Measurements from ENCODE around the gene NUBP2.

Gene NUBP2

DNA sequence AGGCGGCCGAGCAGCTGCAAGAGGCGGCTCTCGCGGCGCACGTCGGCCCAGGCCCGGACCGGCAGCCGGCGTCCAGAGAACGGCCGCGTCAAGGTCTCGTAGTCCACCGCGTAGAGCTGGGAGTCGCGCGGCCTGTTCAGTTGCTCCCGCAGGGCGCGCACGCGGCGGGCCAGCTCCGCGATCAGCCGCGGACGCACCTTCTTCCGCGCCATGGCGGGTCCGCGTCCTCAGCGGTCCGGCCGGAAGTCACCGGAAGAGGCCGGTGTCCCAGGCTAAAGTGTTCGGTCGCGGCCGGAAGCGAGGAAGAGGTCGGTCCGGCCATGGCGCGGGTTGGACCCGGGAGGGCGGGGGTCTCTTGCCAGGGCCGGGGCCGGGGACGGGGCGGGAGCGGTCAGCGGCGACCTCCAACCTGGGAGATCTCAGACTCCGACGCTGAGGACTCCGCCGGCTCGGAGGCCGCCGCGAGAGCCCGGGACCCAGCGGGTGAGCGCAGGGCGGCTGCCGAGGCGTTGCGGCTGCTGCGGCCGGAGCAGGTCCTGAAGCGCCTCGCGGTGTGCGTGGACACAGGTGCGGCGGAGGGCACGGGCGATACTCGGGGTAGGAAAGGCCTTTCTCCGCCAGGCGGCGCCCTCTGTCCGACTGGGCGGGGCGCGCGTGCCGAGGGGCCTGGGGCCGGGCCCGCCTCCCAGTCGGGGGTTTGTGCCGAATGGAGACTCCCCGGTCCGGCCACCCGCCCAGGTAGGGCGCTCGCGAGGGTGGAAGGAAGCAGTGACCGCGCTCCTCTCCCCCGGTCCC lies 9.7 kb upstream of the NUBP2 start, which contains the start of gene MRPS34:
Gene MRPS34 (minus strand): TSS at position 227 of the 795 bp plus-strand sequence. CDS start 15 bp downstream, at position 212.
- peak; percentile 85 for DNase-seq

DNA sequence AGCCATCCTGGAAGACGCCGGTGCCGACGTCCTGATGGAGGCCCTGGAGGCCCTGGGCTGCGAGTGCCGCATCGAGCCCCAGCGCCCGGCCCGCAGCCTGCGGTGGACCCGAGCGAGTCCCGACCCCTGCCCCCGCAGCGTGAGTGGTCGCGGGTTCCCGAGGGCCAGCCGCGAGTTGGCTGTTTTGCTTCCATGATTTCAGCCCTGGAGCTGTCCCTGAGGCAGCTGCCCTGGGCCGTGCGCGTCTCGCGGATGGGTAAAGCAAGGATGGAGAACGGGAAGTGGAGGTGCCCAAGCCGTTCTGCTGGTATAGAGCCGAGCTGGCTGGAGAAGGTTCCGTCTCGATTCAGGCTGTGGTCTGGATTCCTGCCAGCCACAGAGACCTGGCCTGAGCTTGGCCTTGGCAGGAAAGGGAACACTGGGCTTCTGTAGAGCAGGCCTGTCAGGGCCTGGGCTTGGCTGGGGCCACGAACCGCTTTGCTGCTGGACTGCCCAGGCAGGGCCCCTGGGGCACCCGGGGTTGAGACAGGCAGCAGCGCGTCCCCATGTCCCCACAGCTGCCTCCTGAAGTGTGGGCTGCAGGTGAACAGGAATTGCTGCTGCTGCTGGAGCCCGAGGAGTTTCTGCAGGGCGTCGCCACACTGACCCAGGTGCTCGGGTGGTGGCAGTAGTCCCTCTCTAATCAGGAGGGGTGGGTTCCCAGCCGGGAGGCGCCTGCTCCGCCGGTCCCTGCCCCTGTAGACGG lies 8.9 kb upstream of the NUBP2 start:
- DNase-seq, result no peak

DNA sequence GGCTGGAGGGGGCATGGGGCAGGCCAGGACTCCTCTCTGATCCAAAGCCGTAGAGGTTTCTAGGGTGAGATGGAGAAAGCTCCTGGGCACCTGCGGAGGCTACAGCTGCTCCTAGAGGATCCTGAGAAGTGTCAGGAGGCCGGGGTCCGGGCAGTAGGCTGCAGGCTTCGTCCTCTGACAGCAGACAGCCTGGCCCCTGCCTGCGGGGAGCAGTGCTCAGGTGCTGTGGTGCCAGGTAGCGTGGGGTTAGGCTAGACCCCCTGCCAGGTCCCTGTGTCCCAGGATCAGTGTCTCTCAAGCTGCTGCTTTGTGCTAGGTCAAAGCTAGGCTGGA lies 8.3 kb upstream of the NUBP2 start:
- no peak for DNase-seq

DNA sequence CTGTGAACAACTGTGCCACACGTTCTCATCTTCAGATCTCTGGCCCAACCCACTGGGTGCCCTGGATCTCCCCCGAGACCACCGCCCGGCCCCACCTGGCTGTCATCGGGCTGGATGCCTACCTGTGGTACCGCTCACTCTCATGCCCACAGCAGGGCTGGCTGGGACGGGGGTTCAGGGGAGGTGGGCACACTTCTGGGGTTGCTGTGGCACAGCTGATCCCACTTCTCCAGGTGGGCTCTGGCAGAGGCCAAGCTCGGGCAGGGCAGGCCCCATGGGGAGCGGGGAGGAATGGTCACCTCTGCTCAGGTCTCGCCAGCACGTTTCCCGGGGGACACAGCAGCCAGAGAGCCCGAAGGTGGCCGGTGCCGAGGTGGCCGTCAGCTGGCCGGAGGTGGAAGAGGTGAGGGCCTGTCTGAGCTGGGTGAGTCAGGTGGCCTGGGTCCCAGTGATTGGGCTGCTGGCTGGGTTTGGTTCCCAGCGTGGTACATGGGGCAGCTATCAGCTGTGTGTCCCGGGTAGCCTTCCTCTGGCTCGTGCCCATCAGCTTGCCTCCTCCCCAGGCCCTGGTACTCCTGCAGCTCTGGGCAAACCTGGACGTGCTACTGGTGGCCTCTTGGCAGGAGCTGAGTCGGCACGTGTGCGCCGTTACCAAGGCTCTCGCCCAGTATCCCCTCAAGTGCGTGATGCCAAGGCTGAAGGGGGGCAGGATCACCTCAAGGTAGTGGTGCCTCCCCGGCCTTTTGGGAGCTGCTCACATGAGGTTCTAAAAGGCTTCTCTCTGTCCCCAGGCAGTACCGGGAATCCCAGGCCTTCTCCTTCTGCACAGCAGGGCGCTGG lies 7.5 kb upstream of the NUBP2 start:
- no peak for DNase-seq

DNA sequence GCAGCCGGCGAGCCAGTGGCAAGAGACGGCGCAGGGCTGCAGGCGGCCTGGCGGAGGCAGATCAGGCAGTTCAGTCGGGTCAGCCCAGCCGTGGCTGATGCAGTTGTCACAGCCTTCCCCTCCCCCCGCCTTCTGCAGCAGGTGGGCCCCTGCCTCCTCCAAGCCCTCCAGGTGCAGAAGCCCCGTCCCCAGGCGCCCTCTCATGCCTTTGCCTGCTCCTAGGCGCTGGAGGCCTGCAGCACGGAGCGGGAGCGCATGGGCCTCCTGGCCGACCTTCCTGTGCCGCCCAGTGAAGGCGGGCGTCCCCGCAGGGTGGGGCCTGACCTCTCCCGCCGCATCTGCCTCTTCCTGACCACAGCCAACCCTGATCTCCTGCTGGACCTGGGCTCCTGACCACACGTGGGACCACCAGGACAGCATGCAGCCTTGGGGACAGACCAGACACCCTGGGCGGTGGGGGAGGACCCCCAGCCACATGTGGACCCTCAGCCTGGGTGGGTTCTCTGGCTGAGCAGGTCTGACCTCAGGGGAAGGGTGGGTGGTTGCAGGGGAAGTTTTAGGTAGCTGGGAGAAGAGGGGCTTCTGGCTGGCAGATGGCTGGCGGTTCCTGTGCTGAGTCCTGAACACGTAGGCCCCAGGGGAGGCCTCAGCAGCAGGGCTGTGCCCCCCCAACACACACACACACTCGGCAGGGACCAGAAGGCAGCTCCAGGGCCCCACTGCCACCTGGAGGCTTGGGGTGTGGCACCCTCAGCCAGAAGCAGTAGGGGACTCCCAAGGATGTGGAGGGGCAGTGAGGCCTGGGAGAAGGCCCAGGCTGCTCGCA lies 6.7 kb upstream of the NUBP2 start:
- no peak for DNase-seq

DNA sequence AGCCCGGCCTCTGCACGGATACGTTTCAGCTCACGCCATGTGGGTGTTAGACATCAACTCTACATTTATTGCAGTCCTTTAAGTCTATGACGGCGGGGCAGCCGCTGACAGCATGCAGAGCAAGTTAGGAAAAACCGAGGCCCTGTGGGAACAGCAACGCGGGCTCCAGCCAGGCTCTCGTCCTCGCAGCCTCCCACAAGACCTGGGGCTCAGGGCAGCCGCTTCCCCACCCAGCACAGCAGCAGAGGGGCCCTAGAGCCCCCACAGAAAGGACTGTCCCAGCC lies 6.1 kb upstream of the NUBP2 start:
- DNase-seq, result no peak

DNA sequence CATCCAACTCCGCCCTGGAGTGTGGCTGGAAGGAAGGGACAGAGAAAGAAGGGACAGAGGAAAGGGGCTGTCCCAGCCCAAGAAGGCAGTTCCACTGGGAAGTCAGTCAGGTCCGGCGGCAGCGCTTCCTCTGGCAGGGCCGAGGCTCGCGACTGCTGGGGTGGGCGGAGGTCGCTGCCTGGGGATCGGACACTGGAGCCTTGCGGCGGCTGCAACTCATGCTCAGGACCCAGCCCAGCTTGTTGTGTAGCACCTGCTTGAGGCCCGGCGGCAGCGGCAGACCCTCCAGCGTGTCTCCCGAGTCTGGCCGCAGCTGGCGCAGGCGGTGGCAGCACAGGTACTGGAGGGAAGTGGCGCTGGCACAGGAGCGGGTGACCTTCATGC lies 5.8 kb upstream of the NUBP2 start:
- DNase-seq, result no peak

DNA sequence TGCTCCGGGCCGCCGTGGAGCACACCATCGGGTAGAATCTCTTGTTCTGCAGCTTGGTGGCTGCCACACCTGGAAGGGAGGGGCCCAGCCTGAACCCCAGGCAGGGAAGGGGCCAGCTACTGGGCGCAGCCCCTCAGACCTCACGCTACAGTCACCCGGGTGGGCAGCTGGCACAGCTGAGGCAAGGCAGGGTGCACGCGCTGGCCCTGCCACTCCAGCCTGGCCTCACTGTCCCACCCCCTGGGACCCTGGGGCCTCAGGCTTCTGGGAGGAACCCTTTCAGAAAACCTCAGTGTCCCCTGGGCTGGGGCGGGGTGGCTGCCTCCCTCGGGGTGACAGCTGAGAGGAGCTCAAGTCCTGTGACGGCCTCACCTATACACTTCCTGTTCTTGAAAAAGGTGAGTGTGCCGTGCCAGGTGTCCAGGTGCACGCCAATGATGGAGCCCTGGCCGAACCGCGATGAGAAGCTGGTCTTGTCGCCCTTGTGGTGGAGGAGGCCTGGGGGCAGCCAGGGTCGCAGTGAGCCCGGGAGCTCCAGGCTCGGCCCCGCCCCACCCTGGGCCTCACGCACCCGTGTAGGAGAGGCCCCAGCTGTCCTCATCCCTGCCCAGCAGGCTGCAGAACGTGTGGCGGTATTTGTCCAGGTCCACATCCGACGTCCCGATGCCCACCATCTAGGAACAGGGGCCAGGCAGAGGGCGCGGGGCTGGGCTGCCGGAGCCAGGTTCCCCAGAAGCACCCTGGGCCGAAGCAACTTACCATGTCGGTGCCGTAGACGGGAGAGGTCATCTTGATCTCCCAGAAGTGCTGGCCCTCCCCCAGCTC lies 5.2 kb upstream of the NUBP2 start:
- no peak for DNase-seq

DNA sequence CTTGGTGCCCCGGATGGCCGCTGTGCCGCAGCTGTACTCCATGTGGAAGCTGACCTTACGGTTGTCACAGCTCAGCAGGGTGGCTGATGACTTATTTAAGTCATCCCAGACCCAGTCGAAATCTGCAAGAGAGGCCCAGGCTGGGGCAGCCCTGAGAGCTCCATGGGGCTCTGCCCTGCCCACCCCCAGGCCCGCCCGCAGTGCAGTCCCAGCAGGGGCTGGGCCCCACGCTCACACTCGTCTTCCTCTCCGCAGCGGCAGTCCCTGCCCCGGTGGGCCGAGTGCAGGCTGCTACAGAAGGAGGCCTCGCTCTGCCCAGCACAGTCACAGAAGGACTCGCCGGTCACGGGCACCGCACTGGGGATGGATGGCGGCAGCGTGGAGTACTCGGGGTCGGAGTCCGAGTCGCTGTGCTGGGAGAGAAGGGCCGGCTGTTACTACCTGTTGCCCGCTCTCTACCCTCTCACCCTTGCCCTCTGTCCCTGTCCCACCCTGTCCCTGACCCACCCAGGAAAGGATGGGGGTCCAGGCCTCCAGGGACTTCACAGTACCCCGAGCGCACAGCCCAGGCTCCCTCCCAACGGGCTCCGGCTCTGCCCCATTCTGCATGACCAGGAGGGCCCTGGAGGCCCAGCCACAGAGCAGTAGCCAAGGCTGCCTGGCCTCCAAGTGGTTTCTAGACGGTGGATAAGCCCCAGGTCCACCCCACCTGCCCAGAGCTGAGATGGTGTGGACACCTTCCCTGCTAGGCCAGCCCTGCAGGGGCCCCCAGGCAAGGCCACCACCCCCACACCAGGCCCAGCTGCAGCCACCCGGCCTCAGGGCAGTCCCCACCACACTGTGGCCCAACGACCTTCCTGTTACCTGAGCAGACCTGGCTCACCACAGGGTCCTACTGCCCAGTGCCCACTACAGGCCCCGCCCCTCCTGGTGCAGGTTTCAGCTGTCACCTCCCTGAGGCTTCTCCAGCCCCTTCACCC lies 4.3 kb upstream of the NUBP2 start:
- DNase-seq, result no peak

DNA sequence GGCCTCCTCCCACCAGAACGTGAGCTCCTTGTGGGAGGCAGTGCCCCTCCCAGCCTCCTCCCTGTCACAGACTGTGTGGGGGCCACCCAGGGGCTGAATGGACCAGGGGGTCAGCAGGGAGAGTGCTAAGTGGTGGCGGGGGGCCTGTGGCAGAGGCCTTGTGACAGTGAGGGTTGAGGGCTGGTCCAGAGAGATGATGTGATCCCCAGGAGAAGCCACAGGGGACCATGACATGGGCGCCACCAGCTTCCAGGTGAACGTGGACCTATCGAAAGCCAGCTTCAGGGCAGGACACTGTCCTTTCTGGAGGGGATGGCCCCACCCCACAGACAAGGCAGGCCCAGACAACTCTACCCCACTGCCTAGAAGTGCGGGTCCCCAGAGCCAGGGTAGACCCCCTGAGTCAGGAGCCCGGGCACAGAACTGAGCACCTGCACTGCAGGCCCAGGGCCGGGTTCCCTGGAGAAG lies 3.5 kb upstream of the NUBP2 start:
- DNase-seq, result no peak

DNA sequence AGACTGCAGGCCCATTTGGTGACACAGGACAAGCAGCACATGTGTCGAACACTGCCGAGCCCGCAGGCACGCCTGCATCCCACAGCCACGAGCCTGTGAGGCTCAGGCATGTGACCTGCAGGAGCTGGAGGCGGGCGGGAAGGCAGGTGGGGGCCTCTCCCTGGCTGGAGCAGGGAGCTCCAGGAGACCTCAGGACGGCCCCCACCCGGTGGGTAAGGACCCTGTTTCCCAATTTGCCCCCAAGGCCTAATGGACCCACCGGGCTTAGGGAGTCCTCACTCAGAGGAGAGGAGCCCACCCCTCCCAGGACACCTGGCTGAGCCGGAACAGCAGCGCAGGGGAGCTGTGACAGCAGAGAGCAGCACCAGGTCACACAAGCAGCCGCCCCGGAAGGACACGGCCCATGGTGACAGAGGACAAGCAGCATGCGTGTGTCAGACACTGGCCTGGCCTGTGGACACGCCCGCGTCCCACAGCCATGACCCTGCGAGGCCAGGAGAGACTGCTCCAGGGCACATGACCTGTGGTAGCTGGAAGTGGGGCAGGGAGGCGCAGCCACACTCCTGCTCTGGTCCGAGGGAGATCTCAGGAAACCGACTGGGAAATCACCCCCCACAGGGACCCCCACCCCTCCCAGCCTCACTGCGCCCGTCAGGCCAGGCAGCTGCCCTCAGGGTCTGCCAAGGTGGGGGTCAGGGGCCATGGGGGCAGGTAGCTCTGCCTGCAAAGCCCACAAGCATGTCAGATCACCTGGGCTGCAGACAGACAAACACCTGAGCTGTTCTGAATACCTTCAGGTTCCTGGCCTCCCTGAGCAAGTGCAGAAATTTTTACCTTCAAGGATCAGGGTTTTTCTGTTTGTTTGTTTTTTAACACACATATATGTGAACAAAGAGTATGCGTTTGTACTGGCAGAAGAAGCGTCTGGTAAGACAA lies 2.8 kb upstream of the NUBP2 start:
- no peak for DNase-seq

DNA sequence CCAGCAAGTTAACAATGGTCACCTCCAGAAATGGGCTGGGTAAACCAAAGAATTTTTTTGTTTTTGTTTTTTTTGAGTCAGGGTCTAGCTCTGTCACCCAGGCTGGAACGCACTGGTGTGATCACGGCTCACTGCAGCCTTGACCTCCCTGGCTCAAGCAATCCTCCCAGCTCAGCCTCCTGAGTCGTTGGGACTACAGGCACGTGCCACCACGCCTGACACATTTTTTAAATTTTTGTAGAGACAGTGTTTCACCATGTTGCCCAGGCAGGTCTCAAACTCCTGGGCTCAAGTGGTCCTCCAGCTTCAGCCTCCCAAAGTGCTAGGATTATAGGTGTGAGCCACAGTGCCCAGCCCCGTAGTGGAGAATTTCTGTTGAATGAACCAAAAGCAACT lies 2.1 kb upstream of the NUBP2 start:
- DNase-seq, result no peak

DNA sequence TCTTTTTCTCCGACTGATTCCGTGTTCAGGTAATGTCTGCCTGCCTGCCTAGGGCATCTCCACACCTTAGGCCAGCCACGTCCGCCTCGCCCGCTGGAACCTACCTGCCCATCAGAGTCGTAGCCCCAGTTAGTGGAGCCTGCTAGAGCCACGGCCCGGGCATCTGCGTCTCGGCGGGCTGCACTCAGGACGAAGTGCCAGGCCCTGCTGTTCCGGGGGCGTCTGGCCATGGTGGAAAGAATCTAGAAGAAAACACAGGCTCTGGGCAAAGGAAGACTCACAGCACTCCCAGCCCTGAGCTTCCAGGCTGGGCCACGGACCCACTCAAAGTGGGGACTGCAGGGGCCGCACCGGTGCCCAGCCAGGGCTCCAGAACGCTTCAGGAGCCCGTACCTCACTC lies 1.5 kb upstream of the NUBP2 start:
- no peak for DNase-seq

DNA sequence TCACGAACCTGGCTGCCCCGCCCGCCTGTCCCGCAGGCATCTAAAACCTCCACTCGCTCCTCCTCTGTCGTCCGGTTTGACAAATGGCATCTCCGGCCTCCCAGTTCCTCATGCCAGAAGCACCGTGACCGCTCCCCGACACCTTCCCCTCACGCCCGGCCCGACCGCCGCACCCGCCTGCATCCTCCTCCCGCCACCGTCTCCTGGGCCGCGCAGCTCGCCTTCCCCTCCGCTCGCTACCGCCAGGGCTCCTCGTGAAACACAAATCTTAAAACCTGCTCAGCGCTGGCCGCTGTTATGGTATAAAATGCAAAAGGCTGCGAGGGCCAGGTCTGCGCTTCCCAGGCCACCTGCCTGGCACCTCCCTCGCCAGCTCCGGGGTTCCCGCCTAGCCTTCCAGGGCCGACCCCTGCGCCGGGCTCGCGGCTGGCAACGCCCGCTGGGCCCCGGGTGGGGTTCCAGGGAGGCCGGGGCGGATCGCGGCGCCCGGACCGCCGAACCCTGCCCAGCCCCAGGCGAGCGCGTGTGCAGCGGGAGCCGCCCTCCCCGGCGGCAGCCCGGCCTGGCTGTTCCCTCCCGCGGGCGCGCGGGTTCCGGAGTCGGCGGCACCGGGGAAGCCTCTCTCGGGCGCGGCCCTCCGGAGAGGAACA lies 877 bp upstream of the NUBP2 start:
- no peak for DNase-seq

DNA sequence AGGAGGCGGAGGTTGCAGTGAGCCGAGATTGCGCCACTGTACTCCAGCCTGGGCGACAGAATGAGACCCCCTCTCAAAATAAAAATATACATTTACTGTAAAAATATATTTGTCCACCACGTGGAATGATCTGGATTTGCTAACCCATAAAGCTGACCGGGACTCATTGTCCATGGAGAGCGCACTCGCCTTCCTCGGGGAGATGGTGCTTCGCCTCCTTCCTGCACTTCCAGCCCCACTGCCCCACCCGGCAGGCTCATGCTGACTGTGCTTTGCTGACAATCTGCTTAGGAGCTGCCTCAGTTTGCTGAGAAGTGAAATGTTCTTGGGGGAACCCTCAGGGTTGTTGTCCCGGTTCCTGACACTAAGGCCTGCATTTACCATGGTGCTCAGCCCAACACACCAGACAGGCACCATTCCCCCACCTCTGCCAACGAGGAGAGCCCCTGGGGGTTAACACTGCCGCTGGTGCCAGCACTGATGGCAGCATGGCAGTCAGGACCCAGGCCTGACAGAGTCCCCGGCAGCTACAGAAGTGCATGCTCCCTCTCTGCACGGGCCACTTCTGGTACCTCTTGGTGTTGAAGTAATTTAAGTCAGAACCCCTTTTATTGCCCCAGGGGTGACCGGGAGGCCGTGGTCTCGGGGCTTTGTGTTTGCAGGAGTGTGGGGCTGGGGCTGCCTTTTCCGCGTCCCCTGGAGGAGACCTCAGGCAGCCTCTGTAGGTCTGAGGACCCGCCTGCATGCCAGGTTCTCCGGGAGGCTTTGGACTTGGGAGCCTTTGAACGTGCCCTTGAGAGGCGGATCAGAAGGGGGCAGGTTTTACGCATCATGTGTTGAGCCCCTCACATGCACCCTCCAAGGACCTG lies 2.5 kb downstream of the NUBP2 start:
- no peak for DNase-seq

DNA sequence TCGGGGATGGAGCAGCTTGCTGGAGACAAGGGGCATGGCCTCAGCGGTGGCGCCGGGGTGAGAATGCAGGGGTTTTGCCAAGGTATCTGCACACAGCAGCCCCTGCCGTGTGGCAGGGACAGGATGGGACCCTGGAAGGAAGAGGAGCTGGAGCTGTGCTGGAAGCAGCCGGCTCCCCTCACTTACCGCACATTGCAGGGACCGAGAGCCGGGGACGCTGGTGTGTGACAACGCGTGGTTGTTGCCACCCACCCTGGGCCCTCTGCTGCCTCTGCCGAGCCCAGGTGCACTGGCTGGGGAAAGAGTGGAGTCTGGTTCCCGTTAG lies 3.0 kb downstream of the NUBP2 start:
- DNase-seq, result no peak

DNA sequence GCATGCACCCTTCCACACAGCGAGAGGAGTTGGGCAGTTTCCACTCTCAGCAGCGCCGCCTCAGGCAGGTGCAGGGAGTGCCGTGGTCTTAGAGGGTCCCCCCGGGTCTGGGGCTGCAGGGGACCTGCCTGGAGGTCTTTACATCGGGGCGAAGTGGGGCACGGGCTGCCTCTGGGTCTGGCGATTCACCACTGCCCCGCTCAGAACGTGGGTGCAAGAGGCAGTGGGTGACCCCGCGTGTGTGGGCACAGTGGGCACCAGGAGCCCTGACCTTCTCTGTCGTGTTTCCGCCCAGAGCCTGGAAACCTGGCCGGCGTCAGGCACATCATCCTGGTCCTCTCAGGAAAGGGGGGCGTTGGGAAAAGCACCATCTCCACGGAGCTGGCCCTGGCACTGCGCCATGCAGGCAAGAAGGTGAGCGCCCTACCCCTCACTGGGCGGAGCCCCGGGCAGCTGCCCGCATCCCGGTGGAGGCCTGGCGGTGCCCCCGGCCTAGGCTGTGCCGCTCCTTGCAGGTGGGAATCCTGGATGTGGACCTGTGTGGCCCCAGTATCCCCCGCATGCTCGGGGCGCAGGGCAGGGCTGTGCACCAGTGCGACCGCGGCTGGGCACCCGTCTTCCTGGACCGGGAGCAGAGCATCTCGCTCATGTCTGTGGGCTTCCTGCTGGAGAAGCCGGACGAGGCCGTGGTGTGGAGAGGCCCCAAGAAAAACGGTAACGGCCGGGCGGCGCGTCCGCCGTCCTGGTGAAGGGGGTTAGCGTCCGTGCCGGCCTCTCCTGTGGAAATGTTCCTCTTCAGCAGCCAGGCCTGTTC lies 3.7 kb downstream of the NUBP2 start:
- DNase-seq, result no peak

DNA sequence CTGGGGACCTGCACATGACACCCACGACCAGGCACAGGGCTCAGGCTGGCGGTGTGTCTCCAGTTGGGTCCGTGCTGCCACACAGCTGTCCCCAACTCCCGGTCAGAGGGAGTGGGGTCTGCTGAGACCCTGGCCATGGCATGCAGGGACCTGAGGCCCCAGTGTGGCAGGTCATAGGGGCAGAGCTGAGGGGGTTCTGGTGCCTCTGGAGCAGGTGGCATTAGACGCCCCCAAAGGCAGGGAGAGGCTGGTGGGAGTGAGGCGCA lies 4.2 kb downstream of the NUBP2 start:
- no peak for DNase-seq
